HG03095 (cell line): ENCODE measurements around the gene MAP3K13.
"Not testable (repeated sequence)": the region's sequence is repeated elsewhere in the genome, so short reads cannot be mapped to it uniquely, and the experiment has no call there.

Source experiments
- ATAC-seq: cut with Tn5 transposase; IDR thresholded peaks from one replicate; pipeline ENCODE4 v1.9.1; 2021; ENCODE audit warnings: moderate library complexity; ENCODE audit not compliant: unreplicated experiment

The MAP3K13 gene

GRCh38 chr3:185442031-185442430 lies 79.1 kb downstream of the MAP3K13 start:
- no peak for ATAC-seq

DNA sequence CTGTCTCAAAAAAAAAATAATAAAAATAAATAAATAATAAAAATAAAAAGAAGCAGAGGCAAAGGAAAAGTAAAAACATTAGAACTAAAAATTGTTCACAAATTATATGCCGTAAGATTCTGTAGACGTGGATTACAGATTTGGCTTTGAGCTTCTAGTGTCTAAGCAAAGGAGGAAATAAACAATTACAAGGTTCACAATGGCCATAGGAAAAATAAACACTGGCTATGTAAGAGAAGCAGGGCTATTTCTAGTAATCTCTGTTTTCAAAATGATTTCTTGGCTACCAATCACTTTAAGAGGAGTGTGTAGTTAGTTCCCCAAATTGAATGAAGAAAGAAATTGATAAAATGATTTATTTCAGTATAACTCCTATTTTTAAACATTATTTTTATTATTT lies 81.4 kb downstream of the MAP3K13 start:
- ATAC-seq, result no peak

GRCh38 chr3:185448107-185448506 lies 85.2 kb downstream of the MAP3K13 start:
- no peak for ATAC-seq

DNA sequence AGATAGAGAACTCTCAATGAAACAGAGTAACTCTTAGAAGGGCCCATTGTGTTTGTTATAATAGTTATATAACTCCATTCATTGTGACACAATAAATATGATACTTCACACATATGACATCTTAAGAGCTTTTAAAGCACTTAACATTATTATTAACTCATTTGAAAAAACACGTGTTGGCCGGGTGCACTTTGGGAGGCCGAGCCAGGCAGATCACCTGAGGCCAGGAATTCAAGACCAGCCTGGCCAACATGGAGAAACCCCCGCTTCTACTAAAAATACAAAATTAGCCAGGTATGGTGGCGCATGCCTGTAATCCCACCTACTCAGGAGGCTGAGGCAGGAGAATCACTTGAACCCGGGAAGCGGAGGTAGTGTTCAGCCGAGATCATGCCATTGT lies 88.5 kb downstream of the MAP3K13 start:
- ATAC-seq, result not testable (repeated sequence)

GRCh38 chr3:185457376-185457775 lies 94.4 kb downstream of the MAP3K13 start:
- no peak for ATAC-seq

GRCh38 chr3:185460309-185460708 lies 97.4 kb downstream of the MAP3K13 start:
- no peak for ATAC-seq

- ATAC-seq, result no peak
These were observed 97.9 kb downstream of the MAP3K13 start for GRCh38 chr3:185460719-185461350.

DNA sequence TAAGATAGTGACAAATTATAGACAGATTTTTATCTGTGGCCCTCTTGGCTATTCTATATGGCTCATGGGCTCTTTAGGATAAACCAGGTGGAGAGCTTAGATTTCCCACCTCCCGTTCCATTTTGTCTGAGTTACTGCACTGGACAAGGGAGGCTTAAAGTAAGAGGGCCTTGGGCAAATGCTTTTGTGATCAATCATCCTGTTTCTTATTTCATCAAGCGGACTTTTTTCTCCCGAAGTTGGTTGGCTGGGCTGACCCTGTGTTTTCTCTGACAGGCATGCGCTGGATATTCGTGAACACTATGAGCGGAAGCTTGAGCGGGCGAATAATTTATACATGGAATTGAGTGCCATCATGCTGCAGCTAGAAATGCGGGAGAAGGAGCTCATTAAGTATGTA lies 102.5 kb downstream of the MAP3K13 start:
- no peak for ATAC-seq

- not testable (repeated sequence) for ATAC-seq
These were observed 103.2 kb downstream of the MAP3K13 start for GRCh38 chr3:185466123-185466522.

- no peak for ATAC-seq
These were observed 106.6 kb downstream of the MAP3K13 start for GRCh38 chr3:185469542-185469941.

DNA sequence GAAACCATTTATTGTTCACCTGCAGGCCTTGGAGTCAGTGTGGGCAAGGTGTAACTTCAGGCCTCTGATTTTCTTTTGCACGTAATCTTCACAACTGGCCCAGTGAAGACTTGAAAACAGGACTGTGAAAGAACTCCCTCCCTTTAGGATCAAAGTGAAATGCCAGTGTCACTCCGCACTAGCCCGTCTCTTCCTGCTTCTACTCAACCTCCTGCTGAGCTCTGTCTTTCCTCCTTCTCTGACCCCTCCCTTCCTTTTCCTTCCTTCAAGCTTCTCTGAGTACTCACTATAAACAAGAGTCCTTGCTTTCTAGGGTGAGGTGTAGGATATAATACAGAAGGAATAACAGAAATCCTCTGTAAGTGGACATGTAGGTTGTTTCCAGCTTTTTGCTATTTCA lies 107.4 kb downstream of the MAP3K13 start:
- ATAC-seq, result no peak

- no peak for ATAC-seq
These were observed 110.4 kb downstream of the MAP3K13 start for GRCh38 chr3:185473290-185473815.

DNA sequence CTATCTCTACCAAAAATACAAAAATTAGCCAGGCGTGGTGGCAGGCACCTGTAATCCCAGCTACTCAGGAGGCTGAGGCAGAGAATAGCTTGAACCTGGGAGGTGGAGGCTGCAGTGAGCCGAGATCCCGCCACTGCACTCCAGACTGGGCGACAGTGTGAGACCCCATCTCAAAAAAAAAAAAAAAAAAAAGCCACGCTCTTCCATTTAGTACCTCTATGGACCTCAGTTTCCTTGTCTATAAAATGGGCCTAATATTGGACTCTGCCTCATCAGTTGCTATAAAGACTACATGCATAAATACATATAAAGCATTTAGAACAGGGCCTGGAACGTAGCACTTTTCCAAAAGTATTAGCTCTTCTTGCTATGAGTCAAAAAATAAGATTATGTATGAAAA lies 112.0 kb downstream of the MAP3K13 start:
- ATAC-seq, result not testable (repeated sequence)

GRCh38 chr3:185477316-185477715 lies 114.4 kb downstream of the MAP3K13 start:
- no peak for ATAC-seq

- ATAC-seq, result no peak
These were observed 116.5 kb downstream of the MAP3K13 start for GRCh38 chr3:185479373-185479945.

DNA sequence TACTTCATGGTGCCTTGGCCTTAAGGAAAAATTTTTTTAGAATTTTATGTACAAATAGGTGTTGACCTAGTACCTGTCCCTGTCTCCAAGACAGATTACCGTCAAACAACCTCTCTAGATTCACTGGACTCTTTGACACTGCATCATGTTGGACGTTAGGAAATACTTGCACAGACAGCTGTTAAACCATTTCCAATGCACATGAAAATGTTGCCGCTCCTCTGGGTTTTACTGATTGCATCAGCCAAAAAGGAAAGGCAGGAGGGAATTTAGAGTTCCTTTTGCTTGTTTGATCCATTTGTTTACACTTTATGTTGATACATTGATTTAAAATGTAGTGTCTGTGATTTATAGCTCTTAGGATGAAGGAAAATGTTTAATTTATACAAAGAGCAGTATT lies 121.4 kb downstream of the MAP3K13 start:
- ATAC-seq, result no peak

DNA sequence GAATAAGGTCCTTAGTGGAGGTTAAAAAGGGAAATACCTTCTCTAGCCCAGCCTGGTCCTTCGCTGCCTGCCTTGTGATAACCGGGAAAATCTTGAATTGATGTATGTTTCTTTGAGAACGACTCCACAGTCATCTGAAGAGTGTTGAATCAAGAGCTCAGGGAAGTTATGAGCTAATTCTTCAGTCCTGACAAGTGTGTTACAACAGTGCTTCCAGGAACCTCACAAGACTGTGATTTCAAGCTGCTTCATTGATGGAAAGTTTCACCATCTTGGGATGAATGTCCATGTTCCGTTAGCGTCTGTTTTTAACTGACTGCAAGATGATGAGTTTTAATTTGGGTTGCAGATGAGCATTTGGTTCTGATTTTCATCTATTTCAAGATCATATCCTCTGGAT lies 123.5 kb downstream of the MAP3K13 start:
- ATAC-seq, result no peak

DNA sequence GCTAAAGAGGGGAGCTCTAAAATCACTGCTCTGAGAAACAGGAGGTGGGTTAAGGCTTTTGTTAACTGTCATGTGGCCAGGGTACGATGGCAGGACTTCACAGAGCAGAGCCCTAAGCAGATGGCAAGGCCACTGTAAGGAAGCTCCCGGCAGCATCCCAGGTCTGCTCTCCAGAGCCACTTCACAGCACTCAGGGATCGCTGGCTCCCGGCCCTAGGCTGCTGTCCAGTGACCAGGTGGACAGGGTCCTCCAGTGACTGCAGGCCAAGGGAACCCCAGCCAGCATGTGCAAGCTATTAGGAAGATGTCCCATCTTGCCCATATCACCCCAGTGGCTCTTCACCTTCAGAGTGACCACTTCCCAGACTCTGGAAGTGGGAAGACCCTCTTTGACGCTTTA lies 125.5 kb downstream of the MAP3K13 start:
- no peak for ATAC-seq

DNA sequence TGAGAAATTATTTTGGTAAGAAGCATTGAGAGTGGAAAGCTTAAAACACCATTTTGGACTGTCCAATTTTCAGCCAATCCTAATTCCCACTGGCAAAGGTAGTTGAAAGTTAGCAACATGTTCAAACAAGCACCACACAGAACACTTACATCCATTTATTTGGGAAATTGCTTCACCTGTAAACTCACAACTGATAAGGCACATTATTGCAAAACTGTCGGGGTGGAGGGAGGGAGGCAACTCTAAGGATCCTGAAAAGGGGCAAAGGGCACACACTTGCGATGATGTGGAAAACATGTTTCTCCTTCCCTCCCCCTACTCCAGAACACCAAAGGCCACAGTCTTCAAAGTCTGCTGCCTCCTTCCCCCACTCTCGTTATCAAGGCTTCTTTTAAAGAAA lies 126.5 kb downstream of the MAP3K13 start:
- no peak for ATAC-seq

DNA sequence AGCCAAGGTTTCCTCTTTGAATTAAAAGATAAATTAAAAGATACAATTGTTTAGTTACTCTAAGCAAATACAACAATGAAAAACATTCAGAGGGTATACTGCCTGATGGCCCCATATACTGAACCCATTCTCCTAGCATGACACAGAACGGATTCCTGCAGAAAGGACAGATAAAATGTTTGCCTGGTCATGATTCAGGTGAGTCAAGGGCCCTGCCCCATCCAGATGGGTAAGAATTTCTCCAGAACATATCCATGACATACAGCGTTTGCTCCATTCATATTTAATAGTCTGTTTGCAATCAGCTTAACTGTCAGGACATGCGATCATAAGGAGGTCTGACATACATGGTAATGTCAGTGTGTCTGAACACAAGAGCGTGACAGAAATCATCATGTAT lies 127.3 kb downstream of the MAP3K13 start:
- ATAC-seq, result no peak

DNA sequence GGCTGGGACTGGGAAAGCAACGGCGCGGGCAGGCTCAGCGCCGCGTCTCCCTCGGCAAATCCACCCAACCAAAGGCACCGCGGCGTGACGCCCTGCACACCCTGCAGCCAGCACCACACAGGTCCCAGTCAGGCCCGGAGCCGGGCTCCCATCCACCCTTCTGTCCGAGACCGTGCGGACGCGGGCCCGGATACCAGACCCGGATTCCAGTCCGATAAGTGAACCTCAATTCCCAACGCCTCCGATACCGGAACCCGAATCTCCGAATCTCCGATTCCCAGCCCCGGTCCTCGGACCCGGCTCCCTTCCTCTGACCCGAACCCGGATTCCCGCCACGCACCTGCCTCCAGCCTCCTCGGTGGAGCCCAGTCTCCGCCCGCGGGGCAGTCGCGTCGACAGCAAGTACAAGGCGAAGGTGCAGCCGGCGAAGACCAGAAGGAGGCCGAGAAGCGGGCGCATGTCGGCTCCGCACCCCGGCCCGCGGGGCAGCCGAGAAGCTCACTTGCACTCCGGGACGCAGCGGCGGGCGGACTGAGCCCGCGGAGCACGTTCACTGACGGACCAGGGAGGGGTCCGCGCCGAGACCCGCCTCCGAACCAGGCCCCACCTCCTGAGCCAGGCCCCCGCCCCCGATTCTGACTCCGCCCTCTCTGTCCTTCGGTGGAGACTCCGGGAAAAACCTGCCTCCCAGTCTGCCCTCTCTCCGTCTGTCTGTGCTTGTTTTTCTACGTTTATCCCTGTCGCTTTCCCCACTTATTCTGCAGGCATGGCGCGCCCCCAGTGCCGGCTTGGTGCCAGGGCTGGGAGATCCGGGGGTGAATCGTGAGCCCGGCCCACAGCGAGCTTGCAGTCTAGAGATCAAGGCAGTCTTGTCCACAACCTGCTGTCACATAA lies 135.8 kb downstream of the MAP3K13 start, which contains the start of gene TMEM41A:
TMEM41A (minus strand) TSS at position 533 of the 894 bp plus-strand sequence; CDS start at position 459, 74 bp downstream.
- peak; percentile 92 for ATAC-seq

GRCh38 chr3:185502987-185503386 lies 140.1 kb downstream of the MAP3K13 start:
- ATAC-seq, result no peak
